ENCODE results near the gene ASB1.
"Not testable (repeated sequence)": the region's sequence is repeated elsewhere in the genome, so short reads cannot be mapped to it uniquely, and the experiment has no call there.

Gene ASB1

GRCh38 chr2:238424313-238424700 is 2.4 kb upstream of the ASB1 start:
- DNase-seq = no peak

GRCh38 chr2:238425505-238425978 is 1.2 kb upstream of the ASB1 start:
- DNase-seq = no peak

- DNase-seq = no peak
Observed at GRCh38 chr2:238425979-238426567, 654 bp upstream of the ASB1 start.

GRCh38 chr2:238427435-238428162 is 872 bp downstream of the ASB1 start:
- no peak for DNase-seq

- no peak for DNase-seq
Observed at GRCh38 chr2:238428866-238429265, 2.1 kb downstream of the ASB1 start.

GRCh38 chr2:238430781-238431180 is 4.1 kb downstream of the ASB1 start:
- no peak for DNase-seq

- no peak for DNase-seq
Observed at GRCh38 chr2:238431456-238431855, 4.7 kb downstream of the ASB1 start.

GRCh38 chr2:238433300-238433915 is 6.7 kb downstream of the ASB1 start:
- DNase-seq = no peak

- no peak for DNase-seq
Observed at GRCh38 chr2:238433941-238434845, 7.5 kb downstream of the ASB1 start.

GRCh38 chr2:238434846-238435751 is 8.4 kb downstream of the ASB1 start:
- no peak for DNase-seq

GRCh38 chr2:238435752-238436096 is 9.0 kb downstream of the ASB1 start:
- no peak for DNase-seq

GRCh38 chr2:238438856-238439849 is 12.4 kb downstream of the ASB1 start:
- peak; percentile 52 to 54 for DNase-seq

- DNase-seq = no peak
Observed at GRCh38 chr2:238439917-238440316, 13.2 kb downstream of the ASB1 start.

GRCh38 chr2:238440331-238440730 is 13.6 kb downstream of the ASB1 start:
- DNase-seq = no peak

GRCh38 chr2:238440767-238441166 is 14.0 kb downstream of the ASB1 start:
- no peak for DNase-seq

- DNase-seq = no peak
Observed at GRCh38 chr2:238441262-238442114, 14.8 kb downstream of the ASB1 start.

GRCh38 chr2:238442257-238442656 is 15.5 kb downstream of the ASB1 start:
- DNase-seq = not testable (repeated sequence)

- DNase-seq = no peak
Observed at GRCh38 chr2:238444242-238444641, 17.5 kb downstream of the ASB1 start.

GRCh38 chr2:238445409-238446190 is 18.9 kb downstream of the ASB1 start:
- DNase-seq = no peak
